HG03439 (cell line): ENCODE data around the gene FRAS1.
"Not testable (repeated sequence)": the region's sequence is repeated elsewhere in the genome, so short reads cannot be mapped to it uniquely, and the experiment has no call there.

ENCODE experiments used
- ATAC-seq: cut with Tn5 transposase; IDR thresholded peaks from one replicate; pipeline ENCODE4 v1.9.1; 2021; ENCODE audit warnings: mild to moderate bottlenecking, moderate library complexity; ENCODE audit not compliant: unreplicated experiment

FRAS1 gene, protein sequence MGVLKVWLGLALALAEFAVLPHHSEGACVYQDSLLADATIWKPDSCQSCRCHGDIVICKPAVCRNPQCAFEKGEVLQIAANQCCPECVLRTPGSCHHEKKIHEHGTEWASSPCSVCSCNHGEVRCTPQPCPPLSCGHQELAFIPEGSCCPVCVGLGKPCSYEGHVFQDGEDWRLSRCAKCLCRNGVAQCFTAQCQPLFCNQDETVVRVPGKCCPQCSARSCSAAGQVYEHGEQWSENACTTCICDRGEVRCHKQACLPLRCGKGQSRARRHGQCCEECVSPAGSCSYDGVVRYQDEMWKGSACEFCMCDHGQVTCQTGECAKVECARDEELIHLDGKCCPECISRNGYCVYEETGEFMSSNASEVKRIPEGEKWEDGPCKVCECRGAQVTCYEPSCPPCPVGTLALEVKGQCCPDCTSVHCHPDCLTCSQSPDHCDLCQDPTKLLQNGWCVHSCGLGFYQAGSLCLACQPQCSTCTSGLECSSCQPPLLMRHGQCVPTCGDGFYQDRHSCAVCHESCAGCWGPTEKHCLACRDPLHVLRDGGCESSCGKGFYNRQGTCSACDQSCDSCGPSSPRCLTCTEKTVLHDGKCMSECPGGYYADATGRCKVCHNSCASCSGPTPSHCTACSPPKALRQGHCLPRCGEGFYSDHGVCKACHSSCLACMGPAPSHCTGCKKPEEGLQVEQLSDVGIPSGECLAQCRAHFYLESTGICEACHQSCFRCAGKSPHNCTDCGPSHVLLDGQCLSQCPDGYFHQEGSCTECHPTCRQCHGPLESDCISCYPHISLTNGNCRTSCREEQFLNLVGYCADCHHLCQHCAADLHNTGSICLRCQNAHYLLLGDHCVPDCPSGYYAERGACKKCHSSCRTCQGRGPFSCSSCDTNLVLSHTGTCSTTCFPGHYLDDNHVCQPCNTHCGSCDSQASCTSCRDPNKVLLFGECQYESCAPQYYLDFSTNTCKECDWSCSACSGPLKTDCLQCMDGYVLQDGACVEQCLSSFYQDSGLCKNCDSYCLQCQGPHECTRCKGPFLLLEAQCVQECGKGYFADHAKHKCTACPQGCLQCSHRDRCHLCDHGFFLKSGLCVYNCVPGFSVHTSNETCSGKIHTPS (N-terminal part only)

DNA sequence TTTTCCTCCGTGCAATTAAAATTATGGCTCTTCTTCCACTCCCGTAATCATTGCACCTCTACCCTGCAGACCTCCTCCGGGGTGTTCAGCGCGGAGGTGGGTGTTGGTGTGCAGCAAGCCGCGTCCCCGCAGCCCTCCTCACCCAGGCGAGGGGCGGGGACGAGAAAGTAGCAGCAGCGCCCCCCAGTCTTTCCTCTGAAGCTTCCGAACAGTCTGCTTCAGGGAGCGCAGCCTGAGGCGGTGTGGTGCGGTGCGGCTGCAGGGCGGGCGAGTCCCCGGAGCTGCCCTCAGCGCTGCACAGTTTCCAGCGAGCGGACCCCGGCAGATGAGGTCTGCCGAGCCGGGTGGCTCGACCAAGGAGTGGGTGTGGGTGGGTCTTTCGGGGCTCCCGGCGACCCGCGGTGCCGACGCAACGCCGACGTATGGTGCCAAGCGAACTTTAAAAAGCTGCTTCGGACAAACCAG is at the start of gene FRAS1:
Gene FRAS1 (plus strand): TSS at position 189 of the 465 bp plus-strand sequence. CDS start 687 bp downstream, outside the sequence.
- no peak for ATAC-seq

DNA sequence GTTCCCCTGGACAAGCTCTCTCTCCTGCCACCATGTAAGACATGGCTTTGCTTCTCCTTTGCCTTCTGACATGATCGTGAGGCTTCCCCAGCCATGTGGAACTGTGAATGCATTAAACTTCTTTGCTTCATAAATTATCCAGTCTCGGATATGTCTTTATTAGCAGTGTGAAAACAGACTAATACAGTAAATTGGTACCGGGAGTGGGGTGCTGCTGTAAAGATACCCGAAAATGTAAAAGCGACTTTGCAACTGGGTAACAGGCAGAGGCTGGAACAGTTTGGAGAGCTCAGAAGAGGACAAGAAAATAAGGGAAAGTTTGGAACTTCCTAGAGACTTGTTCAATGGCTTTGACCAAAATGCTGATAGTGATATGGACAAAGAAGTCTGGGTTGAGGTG is 46.1 kb upstream of the FRAS1 start:
- not testable (repeated sequence) for ATAC-seq

DNA sequence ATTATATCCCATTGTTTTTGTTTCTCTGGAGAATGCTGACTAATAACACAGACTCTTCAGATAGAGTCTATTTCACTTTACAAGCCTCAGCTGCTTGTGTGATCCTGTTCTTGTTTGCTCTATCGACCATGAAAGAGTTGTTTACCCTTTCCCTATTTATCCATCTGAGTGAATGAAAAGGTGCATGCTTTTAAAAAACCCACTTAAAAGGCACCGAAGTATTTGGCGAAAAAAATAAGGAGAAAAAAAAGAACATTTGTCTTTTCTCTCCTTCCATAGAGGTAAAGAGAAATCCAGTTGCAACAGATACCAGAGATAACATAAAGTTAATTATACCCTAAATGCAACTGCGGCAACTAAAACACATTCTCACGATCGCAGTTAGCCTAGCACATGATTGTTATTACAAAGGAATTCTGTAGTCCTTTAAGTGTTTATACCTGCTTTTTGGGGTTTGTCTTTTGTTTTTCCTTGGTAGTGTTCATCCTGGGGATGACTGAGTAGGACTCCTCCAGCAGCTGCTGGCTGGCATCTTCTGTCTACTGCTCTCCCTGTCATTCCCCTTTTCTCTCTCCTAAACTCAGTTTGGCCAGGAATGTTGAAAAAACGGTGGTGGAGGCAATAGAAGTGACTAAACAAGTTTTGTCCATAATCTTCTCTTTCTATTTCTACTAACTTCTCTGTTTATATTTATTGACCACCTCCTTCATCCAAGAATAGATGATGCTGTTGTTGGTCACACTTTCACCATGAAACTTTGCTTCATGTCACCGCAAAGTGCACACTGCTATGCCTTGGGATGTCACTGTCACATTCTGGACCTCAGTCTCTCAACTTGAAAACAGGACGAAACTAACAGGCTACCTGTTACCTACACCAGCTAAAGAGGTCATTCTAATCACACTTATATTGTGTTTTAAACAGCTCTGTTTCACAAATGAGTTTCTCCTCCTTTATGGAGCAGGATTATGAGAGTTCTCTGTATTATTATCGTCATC is 41.9 kb upstream of the FRAS1 start:
- ATAC-seq = no peak

DNA sequence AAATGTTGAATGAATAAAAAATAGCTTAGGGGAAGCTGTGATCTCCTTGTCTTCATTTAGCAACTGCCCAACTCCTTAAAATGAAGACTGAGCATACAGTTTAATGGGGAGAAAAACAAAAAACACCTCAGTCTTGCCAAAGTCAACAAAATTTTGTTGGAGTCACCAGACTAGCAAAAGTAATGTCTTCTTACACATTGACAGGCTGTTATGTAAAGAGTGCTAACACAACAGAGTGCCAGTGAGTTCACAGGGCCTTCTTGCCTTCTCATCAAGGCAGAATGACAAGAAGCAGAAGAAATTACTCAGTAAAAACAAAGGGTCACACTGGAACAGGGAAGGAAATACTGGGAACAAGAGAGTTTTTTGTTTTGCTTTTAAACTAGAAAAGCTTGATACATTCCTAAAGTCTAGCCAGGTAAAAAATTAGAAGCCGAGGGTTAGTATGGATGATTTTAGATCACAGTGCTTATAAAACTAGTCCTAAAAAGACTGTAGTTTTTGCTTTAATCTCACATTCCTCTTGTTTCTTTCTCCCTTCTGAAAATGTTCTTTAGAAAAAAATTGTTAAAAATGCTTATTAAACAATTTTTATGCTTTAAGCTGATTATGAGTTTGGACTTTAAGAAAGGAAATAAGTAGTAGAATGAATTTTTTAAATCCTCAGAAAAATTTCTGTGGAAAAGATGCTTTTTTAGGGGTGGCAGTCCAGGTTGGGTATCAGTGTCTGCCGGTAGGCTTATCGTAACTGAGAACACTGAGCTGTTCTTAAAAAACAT is 38.7 kb upstream of the FRAS1 start:
- ATAC-seq = no peak

DNA sequence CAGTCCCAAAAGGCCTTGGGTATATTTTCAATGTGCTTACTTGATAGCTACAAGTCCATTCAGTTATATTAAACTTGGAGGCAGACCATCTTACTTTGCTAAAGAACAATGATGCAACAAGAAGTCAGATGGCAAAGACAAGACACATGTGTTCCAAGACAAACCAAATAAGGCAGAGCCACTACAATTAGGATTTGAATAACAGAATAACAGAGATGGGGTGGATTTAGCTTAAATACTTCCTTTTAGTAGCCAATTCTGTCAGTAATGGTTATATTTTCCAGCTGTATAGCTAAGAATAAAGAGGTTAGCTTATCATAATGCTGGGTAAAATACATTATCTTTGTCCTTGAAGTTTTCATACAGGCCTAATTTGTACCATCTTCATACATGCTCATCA is 37.7 kb upstream of the FRAS1 start:
- ATAC-seq = no peak

DNA sequence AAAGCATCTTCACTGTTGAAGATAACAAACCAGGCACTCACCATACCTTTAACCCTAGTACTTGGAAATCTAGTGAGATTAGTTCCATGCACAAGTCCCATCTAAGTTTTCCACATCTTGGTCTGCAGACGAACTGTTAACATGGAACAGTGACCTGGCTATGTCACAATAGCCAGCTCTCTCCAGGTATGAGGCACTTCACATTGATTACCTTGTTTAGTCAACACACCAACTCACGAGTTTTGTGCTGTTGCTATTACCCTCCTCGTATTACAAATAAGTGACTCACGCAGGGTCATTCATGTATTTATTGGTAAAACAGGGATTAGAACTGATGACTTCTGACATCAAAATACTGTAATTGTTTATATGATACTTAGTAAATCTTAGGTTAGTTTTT is 36.4 kb upstream of the FRAS1 start:
- ATAC-seq = no peak

DNA sequence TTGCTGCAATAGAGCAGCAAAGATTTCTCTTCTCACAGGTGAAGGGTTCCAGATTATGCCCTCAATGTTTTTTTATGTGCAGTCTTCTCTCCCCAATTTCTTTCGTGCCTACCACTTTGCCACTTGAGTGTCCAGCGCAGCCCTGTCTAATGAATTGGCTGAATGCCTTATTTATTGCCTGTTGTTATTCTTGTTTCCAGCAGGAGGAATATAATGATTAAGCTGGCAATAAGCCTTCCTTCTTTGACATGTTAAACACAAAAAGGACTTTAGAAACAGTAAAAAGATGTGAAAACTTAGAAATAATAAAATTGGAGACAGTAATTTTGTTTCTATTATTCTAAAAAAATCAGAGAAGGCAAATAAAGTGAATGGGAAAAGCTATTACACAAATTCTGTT is 34.6 kb upstream of the FRAS1 start:
- no peak for ATAC-seq

DNA sequence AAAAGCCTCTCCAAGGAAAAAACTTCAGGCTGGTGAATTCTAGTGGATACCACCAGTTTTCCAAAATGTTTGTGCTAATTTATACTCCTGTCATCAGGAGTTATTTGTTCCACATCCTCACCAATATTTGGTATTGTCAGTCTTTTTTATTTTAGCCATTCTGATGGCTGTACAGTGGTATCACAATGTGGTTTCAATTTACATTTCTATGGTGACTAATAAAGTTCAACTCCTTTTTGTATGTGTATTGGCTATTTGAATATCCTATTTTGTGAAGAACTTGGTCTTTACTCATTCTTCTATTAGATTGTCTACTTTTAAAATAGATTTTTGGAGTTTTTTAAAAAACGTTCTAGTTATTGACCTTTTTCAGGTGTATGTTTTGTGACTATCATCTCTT is 33.0 kb upstream of the FRAS1 start:
- no peak for ATAC-seq

DNA sequence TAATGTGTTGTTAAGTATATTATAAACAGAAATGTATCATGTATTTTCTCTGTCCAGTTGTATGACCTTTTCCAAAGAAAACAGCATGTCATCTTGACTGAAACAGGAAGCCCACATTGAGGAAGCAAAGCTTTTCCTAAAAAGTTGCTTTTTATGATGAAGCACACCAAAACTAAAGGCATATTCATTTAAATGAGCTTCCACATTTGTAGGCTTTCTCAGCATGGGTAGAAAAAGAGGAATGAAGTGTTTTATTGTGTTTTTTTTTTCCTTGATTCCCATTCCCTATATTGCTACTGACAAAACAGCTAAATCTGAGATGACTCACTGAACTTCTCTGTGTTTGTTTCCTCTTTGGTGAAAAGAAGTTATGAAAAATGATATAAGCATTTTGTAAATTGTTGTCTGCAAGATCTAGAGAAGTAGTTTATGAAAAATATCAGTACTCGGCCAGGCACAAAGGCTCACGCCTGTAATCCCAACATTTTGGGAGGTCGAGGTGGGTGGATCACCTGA is 32.5 kb upstream of the FRAS1 start:
- ATAC-seq = no peak

DNA sequence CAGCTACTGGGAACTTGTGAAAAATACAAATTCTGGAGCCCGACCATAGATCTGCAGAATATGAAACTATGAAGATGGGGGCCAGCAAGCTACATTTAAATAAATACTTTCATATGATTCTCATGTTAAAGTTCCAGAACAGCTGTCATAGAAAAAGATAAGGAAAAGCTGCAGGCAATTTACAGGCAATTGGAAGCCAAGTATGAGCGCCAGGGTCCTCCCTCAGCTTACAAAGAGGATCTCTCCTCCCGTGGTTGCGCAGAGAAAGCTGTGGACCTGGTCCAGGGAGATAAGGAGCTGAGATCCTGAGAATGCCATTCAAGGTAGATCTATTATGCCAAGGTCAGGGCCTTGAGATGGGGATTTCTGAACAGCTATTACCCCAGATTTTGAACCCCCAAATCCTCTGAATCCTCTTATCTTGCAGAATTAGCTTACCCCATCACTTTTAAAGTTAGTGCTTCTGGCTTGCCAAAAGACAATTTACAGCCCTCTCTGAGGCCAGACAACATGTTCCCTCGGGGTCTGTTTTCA is 25.6 kb upstream of the FRAS1 start:
- ATAC-seq = no peak

DNA sequence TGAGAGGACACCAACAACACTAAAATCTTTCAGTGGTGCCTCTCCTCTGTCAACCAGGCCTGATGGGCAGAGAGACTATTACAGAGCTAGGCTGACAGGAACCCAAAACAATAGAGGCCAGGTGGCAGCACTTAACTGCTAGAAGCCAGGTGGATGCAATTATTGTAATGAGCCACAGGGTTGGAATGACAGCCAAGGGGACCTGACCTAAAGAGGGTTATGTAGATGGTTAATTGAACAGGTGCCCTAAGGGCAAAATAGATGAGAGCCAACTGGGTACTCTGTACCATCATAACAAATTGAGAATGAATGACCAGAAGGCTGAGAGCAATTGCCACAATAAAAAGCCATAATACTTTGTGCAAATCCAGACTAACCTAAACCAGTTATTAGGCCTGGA is 24.7 kb upstream of the FRAS1 start:
- ATAC-seq = no peak

DNA sequence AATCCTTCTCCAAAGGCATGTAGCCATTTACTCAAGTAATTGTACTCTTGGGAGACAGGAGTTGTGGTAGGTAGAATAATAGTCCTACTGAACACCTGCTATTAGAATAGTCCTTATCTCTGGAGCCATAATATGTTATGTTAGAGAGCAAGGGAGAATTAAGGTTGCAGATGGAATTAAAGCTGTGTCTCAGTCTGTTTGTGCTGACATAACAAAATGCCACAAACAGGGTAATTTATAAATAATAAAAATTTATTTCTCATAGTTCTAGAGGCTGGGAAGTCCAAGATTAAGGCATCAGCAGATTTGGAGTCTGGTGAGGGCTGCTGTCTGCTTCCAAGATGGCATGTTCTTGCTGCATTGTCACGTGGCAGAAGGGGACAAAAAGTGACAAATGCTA is 24.2 kb upstream of the FRAS1 start:
- no peak for ATAC-seq

DNA sequence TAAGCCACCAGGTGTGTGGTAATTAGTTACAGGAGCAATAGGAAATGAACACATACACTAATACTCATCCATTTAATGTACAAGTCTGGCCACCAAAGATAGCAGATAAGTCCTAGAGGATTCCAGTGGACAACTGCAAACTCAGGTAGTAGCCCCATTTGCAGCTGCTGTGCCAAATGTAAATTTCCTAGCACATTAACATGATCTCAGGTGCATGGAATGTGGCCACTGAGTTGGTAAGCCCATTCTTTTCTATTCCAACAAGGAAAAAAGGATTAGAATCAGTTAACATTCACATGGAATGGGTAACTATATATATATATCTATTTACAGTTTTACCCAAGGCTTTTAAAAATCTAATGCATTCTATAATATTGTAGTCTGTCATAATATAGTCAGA is 23.3 kb upstream of the FRAS1 start:
- no peak for ATAC-seq

DNA sequence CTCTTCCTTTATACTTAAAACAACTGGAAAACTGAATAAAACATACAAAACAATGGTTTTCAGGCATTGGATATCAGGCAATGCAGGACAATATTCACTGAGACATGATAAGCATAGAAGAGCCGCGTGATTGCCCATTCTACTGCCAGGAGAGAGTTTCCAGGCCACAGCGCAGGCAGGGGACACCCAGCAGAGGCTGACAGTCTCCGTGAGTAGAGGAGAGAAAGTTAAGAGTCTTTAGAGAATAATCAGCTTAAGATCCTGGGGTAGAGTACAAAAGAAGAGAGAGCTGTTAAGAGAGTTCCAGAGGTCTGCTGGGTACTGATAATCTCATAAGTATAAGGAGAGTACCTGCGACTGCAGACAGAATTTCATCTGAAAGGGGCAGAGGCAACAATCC is 18.4 kb upstream of the FRAS1 start:
- ATAC-seq = no peak

DNA sequence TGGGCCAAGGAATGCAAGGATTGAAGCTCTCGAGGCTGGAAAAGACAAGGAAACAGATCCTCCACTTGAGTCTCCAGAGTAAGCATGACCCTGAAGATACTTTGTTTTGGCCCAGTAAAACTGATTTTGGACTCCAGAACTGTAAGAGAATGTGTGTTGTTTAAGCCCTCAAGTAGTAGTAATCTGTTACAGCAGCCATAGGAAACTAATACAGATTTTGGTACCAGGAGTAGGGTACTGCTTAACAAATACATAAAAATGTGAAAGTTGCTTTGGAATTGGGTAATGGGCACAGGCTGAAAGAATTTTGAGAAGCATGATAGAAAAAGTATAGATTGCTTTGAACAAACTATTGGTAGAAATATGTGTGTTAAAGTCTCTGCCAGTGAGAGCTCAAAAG is 17.4 kb upstream of the FRAS1 start:
- no peak for ATAC-seq

DNA sequence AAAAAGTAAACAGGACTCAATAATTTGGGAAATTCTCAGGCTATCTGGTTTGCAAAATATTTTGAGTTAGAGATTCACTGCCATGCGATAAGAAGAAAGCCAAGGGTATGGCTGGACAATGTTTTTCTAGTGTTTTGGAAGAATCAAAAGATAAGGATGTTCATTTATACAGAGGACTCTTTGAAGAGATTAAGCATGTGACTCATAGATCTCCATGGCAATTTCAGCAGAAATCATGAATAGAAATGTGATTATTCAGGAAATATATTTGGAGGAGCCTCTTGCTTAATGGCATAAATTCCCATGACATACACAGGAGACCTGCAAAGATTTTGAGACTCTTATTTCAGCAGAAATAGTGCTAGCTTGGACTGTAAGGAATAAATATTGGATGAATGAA is 16.7 kb upstream of the FRAS1 start:
- no peak for ATAC-seq

DNA sequence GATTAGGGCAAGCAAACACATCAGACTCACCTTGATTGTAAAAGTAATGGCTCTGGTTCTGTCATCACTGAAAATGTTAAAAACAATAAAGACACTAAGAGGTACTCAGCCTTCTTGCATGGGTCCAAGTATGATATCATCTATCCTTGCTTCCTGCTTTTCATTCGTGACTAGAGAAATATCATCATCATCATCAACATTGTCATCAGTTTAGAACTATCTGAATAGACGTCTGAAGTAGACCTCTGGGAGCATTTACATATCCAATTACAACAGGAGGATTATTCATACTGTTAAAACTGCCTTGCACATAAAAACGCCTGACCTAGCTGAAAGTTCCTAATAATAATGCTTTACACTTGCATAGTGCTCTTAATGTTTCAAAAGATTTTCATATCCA is 9.8 kb upstream of the FRAS1 start:
- ATAC-seq = no peak

DNA sequence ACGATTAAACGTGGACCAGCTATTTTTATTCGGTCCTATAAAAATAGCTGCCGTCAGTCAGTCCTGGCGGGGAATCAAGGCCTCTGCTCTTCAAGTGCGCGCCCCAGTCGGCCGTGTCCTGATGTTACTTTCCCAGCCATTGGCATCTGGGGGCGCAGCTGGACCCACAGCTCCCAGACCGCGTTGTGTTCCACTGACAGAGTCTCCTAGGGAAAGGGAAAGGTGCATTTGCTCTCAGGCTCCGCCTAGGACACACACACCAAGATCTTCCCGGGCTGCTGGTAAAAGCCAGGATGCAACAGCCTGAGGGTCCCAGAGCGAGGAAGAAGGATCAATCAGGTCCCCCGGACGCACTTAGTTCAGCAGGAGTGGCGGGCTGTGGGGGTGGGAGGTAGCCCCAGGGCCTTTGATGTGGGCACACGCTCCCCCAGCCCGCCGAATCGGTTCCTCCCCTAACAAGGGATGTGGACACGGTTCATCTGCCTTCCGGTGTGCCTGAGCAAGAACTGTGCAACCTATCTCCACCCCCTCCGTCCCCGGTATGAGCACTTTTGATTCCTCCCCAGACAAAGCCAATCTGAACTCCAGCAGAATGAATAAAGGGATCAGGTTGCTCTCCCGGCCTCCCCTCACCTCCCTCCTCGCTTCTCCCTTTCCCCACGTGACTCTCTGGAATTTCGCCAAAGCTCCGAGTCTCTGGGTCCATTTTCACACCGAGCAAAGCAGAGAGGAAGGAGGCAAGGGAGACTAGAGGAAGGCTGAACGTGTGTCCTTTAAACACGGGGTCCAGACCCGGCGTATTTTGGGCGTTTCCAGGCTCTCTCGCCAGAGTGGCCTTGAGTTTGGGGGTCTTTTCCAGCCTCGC is 626 bp upstream of the FRAS1 start:
- peak; percentile 60 for ATAC-seq
